Right lobe of liver (tissue), 4 donors: ENCODE results near the gene TRIP12.
"Not testable (repeated sequence)": the region's sequence is repeated elsewhere in the genome, so short reads cannot be mapped to it uniquely, and the experiment has no call there.

Experiments used
- POLR2A ChIP-seq: fragments of 450-650 bp; IDR thresholded peaks from one replicate; pipeline ENCODE4 v1.6.1; 2017; ENCODE audit warnings: antibody characterized with exemption, mild to moderate bottlenecking
- TF ChIP-seq, protein P1 (sequence below), 4 donors: fragments of 200-600 bp in 3 of 4; fragments of 450-650 bp in 1 of 4; IDR thresholded peaks; one replicate each; pipeline versions ENCODE4 v1.5.1 to v1.8.0; 2016 to 2022; ENCODE audit warnings: antibody characterized with exemption in 4 of 4, mild to moderate bottlenecking in 2 of 4
- donor health status: DM: no; HTN: no; CAD: no.
- donor health status: DM: no; HTN: no; CAD: no.
- donor health status: DM: no; HTN: yes; CAD: no.

DNA sequence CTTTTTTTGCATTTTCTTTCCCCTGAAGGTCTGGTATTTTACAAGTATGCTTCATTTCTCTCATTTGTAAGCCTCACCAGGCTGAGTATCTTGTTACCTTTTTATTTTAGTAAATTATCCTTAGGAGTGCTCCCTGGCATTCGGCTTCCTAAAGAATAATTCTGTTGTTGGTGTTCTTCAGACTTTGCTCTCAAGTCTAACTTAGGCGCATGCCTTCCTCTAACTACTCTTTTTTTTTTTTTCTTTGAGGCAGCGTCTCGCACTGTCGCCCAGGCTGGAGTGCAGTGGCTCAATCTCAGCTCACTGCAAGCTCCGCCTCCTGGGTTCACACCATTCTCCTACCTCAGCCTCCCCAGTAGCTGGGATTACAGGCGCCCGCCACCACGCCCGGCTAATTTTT lies 2.7 kb upstream of the TRIP12 start:
- TF ChIP-seq, protein P1, sequence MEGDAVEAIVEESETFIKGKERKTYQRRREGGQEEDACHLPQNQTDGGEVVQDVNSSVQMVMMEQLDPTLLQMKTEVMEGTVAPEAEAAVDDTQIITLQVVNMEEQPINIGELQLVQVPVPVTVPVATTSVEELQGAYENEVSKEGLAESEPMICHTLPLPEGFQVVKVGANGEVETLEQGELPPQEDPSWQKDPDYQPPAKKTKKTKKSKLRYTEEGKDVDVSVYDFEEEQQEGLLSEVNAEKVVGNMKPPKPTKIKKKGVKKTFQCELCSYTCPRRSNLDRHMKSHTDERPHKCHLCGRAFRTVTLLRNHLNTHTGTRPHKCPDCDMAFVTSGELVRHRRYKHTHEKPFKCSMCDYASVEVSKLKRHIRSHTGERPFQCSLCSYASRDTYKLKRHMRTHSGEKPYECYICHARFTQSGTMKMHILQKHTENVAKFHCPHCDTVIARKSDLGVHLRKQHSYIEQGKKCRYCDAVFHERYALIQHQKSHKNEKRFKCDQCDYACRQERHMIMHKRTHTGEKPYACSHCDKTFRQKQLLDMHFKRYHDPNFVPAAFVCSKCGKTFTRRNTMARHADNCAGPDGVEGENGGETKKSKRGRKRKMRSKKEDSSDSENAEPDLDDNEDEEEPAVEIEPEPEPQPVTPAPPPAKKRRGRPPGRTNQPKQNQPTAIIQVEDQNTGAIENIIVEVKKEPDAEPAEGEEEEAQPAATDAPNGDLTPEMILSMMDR (IDR thresholded peaks at IDR 0.05) = not testable (repeated sequence)
- TF ChIP-seq POLR2A = not testable (repeated sequence)
